ENCODE results near the gene TBX3.

TBX3 gene

DNA sequence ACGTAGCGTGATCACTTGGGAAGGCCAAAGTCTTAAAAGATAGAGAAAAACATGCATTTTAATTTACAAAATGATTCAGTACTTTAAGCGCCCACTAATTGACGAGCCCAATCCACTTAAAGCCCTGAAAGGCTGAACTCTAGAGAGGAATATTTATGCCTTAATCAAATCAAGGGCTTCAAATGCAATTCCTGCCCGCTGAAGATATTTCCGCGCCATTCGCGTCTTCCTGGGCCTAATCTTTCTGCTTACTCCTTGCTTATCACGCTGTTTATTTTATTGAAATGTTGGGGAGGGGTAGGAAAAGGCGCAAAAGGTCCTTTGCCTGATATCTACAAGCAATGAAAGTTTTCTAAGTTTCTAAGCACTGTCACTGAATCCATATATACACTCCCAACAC, 4.0 kb downstream of the TBX3 start:
- DNase-seq (ENCODE audit: low read depth) = no peak
- peak overlapping the region; percentile 99 for H3K4me3 ChIP-seq (ENCODE audit: control insufficient read depth, low read depth, low read length)
- TF ChIP-seq, protein P1, sequence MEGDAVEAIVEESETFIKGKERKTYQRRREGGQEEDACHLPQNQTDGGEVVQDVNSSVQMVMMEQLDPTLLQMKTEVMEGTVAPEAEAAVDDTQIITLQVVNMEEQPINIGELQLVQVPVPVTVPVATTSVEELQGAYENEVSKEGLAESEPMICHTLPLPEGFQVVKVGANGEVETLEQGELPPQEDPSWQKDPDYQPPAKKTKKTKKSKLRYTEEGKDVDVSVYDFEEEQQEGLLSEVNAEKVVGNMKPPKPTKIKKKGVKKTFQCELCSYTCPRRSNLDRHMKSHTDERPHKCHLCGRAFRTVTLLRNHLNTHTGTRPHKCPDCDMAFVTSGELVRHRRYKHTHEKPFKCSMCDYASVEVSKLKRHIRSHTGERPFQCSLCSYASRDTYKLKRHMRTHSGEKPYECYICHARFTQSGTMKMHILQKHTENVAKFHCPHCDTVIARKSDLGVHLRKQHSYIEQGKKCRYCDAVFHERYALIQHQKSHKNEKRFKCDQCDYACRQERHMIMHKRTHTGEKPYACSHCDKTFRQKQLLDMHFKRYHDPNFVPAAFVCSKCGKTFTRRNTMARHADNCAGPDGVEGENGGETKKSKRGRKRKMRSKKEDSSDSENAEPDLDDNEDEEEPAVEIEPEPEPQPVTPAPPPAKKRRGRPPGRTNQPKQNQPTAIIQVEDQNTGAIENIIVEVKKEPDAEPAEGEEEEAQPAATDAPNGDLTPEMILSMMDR (conservative IDR thresholded peaks at IDR 0.05; ENCODE audit: control insufficient read depth, insufficient read depth, low read depth, low read length) = no peak

DNA sequence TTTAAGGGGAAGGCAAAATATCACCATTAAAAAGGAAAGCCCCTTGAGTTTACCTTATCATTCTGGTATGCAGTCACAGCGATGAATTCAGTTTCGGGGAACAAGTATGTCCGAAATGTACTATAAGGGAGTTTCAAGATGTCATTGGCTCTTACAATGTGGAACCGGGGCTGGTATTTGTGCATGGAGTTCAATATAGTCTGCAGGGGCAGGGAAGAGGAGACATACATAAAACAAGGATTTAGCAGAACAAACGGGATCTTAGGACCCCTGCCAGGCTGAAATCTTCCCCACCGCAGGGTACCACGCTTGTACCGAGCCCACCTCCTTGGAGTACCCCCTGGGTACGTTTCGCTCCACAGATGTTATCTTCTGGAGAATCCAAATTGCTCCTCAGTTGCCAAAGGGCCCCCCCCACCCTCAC, 4.5 kb downstream of the TBX3 start:
- TF ChIP-seq, protein P1 (conservative IDR thresholded peaks at IDR 0.05; ENCODE audit: control insufficient read depth, insufficient read depth, low read depth, low read length) = no peak
- H3K4me3 ChIP-seq (ENCODE audit: control insufficient read depth, low read depth, low read length) = peak overlapping the region; percentile 99
- no peak for DNase-seq (ENCODE audit: low read depth)

DNA sequence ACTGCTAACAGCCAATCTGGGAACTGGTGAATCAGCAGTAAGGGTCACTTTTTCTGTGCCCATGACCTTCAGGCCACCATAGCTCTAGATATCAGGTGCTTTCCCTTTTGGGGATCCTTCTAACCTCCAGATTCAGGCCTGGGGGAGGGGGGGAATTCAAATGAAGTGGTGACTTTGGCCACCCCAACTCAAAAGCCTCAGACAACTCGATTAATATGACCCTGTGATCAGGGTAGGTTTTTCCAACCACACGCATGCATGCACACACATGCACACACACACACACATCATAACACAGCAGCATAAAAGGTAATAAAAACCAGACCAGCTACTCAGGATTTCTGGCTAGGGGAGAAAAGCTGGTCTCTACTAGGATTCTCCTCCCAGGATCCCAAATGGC, 5.3 kb downstream of the TBX3 start:
- peak overlapping the region; percentile 99 for H3K4me3 ChIP-seq (ENCODE audit: control insufficient read depth, low read depth, low read length)
- DNase-seq (ENCODE audit: low read depth) = no peak
- TF ChIP-seq, protein P1 (conservative IDR thresholded peaks at IDR 0.05; ENCODE audit: control insufficient read depth, insufficient read depth, low read depth, low read length) = no peak

DNA sequence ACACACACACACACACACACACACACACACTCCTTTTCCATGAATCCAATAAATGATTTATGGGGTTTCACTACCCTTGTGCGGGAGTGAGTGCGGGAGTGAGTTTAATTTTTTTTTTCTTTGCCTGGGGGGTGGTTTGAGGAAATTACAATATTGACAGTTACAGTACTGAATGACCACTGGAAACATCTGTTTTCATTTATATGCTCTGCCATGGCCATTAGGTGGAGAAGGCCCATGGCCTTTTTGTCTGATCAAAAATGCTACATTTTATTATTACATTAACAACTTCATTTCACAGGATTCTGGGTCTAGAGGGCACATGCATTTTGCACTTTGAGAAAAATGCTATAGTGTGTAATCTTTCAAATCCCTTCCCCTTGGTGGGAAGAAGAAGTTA, 5.9 kb downstream of the TBX3 start:
- TF ChIP-seq, protein P1 (conservative IDR thresholded peaks at IDR 0.05; ENCODE audit: control insufficient read depth, insufficient read depth, low read depth, low read length) = no peak
- H3K4me3 ChIP-seq (ENCODE audit: control insufficient read depth, low read depth, low read length) = peak overlapping the region; percentile 99
- no peak for DNase-seq (ENCODE audit: low read depth)

DNA sequence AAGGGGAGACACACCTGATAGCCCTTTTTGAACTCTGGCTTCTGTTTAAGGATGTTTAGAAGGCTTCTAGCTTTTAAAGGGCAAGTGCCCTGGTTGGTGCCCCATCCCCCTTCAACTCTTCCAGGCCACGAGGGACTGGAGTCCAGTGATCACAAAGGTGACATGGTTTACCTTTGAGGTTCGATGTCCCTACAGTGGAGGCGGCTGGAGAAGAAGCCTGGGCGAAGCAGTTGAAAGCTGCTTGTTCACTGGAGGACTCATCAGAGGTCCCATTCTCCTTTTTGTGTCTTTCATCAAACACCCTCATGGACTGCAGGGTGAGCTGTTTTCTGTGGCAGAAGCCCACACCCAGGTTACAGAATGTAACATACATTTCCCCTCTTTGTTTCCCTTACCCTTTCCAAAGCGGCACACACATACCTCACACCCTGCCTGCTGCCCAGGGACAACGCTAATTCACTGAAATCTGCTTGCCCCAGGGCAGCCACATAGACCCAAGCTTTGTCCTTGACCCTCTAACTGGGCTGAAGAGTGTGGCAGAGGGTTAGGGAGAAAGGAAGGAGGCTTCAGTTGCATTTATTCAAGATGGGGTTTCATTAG, 7.7 kb downstream of the TBX3 start:
- TF ChIP-seq, protein P1 (conservative IDR thresholded peaks at IDR 0.05; ENCODE audit: control insufficient read depth, insufficient read depth, low read depth, low read length) = no peak
- no peak for DNase-seq (ENCODE audit: low read depth)
- no peak overlapping the region for H3K4me3 ChIP-seq (ENCODE audit: control insufficient read depth, low read depth, low read length)

DNA sequence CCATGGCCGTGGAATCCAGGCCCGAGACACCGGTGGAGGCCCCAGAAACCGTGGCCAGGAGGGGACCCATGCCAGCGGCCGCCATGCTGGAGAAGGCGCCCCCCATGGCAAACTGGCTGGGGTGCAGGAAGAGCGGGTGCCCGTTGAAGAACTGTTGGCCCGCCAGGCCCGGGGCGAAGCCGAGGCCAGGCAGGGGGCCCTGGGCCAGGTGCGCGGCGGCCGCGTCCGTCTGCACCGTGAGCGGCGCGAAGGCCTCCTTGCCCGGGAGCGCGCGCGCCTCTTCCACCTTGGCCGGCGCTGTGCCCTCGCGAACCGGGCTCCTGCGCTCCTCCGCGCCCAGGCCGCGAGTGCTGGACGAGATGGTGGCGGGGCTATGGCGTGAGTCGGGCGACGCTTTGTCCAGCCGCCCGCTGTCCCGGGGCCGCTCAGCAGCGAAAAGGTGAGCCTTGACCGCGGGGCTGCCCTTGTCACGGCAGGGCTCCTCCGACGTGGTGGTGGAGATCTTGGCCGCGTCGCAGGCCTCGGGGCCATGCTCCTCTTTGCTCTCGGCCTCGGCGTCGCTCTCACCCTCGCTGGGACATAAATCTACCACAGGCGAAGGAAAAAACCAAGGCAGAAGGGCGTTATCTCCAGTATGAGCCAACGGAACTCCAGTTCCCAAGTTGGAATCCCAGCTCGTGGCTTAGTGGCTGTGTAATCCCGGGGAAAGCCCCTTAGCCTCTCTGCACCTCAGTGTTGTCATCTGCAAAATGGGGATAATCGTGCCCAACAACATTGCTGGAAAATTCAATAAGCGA, 9.5 kb downstream of the TBX3 start:
- TF ChIP-seq, protein P1 (conservative IDR thresholded peaks at IDR 0.05; ENCODE audit: control insufficient read depth, insufficient read depth, low read depth, low read length) = no peak
- DNase-seq (ENCODE audit: low read depth) = no peak
- no peak overlapping the region for H3K4me3 ChIP-seq (ENCODE audit: control insufficient read depth, low read depth, low read length)

All from fibroblast of mammary gland (primary cell).